HEK293 (cell line): ENCODE measurements around the gene TRPM6.
"Not testable (repeated sequence)": the region's sequence is repeated elsewhere in the genome, so short reads cannot be mapped to it uniquely, and the experiment has no call there.

Source experiments
- CTCF ChIA-PET: fragments of 350-600 bp; formaldehyde crosslinking; extraction: SDS; loops from one replicate; lab custom pipeline; 2021; ENCODE audit warnings: antibody characterized with exemption; lab: Yijun Ruan, JAX
- POLR2A ChIA-PET: fragments of 300-600 bp; formaldehyde crosslinking; extraction: SDS; loops from one replicate; lab custom pipeline; 2020; ENCODE audit warnings: antibody characterized with exemption, inconsistent platforms; lab: Yijun Ruan, JAX
- H3K27ac ChIP-seq: fragments of 200-500 bp; sonication (Bioruptor generic); 2 replicates; pipeline ENCODE4 v1.5.1; 2014; ENCODE audit warnings: low read depth, low read length, control low read depth, inconsistent platforms; ENCODE audit errors: extremely low read depth
- H3K36me3 ChIP-seq, 2 experiments: fragments of 200-500 bp in 1 of 2; sonication (Bioruptor generic) in 1 of 2; 1 replicate in 1 of 2; 2 replicates in 1 of 2; pipeline ENCODE4 v1.5.1; 2014 to 2017; ENCODE audit warnings: inconsistent platforms in 2 of 2, low read length in 2 of 2; ENCODE audit not compliant: control insufficient read depth in 2 of 2, insufficient read depth in 1 of 2
- H3K4me1 ChIP-seq: fragments of 200-500 bp; sonication (Bioruptor generic); 2 replicates; pipeline ENCODE4 v1.5.1; 2014; ENCODE audit warnings: mild to moderate bottlenecking, low read length, inconsistent platforms; ENCODE audit not compliant: control insufficient read depth, insufficient read depth
- H3K4me3 ChIP-seq: 2 replicates; pipeline ENCODE4 v1.5.1; 2011; ENCODE audit warnings: low read depth, mild to moderate bottlenecking, control low read depth, low read length, moderate library complexity
- H3K9me3 ChIP-seq: fragments of 200-500 bp; sonication (Bioruptor generic); 2 replicates; pipeline ENCODE4 v1.5.1; 2014; ENCODE audit warnings: low read depth, low read length, inconsistent platforms; ENCODE audit not compliant: control insufficient read depth, insufficient read depth
- BCL11B ChIP-seq: fragments of 450-650 bp; formaldehyde crosslinking; IDR thresholded peaks from 2 replicates; pipeline ENCODE4 v1.5.1; 2016; ENCODE audit warnings: low read depth, missing biosample characterization, missing genetic modification characterization
- KLF16 ChIP-seq: fragments of 450-650 bp; formaldehyde crosslinking; IDR thresholded peaks from 2 replicates; pipeline ENCODE4 v1.5.1; 2017; ENCODE audit warnings: missing biosample characterization, missing genetic modification characterization
- SCRT1 ChIP-seq: fragments of 450-650 bp; formaldehyde crosslinking; IDR thresholded peaks from 2 replicates; pipeline ENCODE4 v1.5.1; 2016; ENCODE audit warnings: missing biosample characterization, missing genetic modification characterization, borderline replicate concordance
- SCRT2 ChIP-seq: fragments of 450-650 bp; formaldehyde crosslinking; IDR thresholded peaks from 2 replicates; pipeline ENCODE4 v1.5.1; 2016; ENCODE audit warnings: missing biosample characterization, missing genetic modification characterization
- ZBTB7A ChIP-seq: fragments of 450-650 bp; formaldehyde crosslinking; IDR thresholded peaks from 2 replicates; pipeline ENCODE4 v1.5.1; 2016; ENCODE audit warnings: low read depth, missing biosample characterization, missing genetic modification characterization
- ZFHX2 ChIP-seq: fragments of 450-650 bp; formaldehyde crosslinking; conservative IDR thresholded peaks from 2 replicates; pipeline ENCODE4 v1.5.1; 2016; ENCODE audit warnings: missing biosample characterization, missing genetic modification characterization
- ZNF121 ChIP-seq: fragments of 450-650 bp; formaldehyde crosslinking; IDR thresholded peaks from 2 replicates; pipeline ENCODE4 v1.5.1; 2016; ENCODE audit warnings: missing biosample characterization, missing genetic modification characterization
- ZNF16 ChIP-seq: fragments of 450-650 bp; formaldehyde crosslinking; IDR thresholded peaks from 2 replicates; pipeline ENCODE4 v1.5.1; 2016; ENCODE audit warnings: low read depth, missing biosample characterization, missing genetic modification characterization
- ZNF19 ChIP-seq: fragments of 450-650 bp; formaldehyde crosslinking; IDR thresholded peaks from 2 replicates; pipeline ENCODE4; 2016; ENCODE audit warnings: missing biosample characterization, missing genetic modification characterization, low read depth
- ZNF354C ChIP-seq: fragments of 450-650 bp; formaldehyde crosslinking; IDR thresholded peaks from 2 replicates; pipeline ENCODE4 v1.5.1; 2016; ENCODE audit warnings: missing biosample characterization, missing genetic modification characterization, low read depth, borderline replicate concordance
- ZNF404 ChIP-seq: fragments of 450-650 bp; formaldehyde crosslinking; IDR thresholded peaks from 2 replicates; pipeline ENCODE4 v1.5.1; 2017; ENCODE audit warnings: missing biosample characterization, missing genetic modification characterization
- ZNF473 ChIP-seq: fragments of 450-650 bp; formaldehyde crosslinking; IDR thresholded peaks from 2 replicates; pipeline ENCODE4 v1.5.1; 2017; ENCODE audit warnings: missing biosample characterization, missing genetic modification characterization
- ZNF488 ChIP-seq: fragments of 450-650 bp; formaldehyde crosslinking; IDR thresholded peaks from 2 replicates; pipeline ENCODE4 v1.5.1; 2016; ENCODE audit warnings: missing biosample characterization, missing genetic modification characterization
- ZNF510 ChIP-seq: fragments of 450-650 bp; formaldehyde crosslinking; IDR thresholded peaks from 2 replicates; pipeline ENCODE4 v1.5.1; 2018; ENCODE audit warnings: mild to moderate bottlenecking, missing genetic modification characterization, missing biosample characterization; ENCODE audit not compliant: insufficient replicate concordance
- ZNF558 ChIP-seq: fragments of 450-650 bp; formaldehyde crosslinking; IDR thresholded peaks from 2 replicates; pipeline ENCODE4 v1.5.1; 2016; ENCODE audit warnings: missing biosample characterization, missing genetic modification characterization
- ZNF623 ChIP-seq: fragments of 450-650 bp; formaldehyde crosslinking; IDR thresholded peaks from 2 replicates; pipeline ENCODE4 v1.5.1; 2016; ENCODE audit warnings: missing biosample characterization, missing genetic modification characterization
- ZNF624 ChIP-seq: fragments of 450-650 bp; formaldehyde crosslinking; IDR thresholded peaks from 2 replicates; pipeline ENCODE4 v1.5.1; 2017; ENCODE audit warnings: missing biosample characterization, missing genetic modification characterization
- ZNF701 ChIP-seq: fragments of 450-650 bp; formaldehyde crosslinking; IDR thresholded peaks from 2 replicates; pipeline ENCODE4 v1.5.1; 2016; ENCODE audit warnings: missing biosample characterization, missing genetic modification characterization
- ZNF76 ChIP-seq: fragments of 450-650 bp; formaldehyde crosslinking; IDR thresholded peaks from 2 replicates; pipeline ENCODE4; 2016; ENCODE audit warnings: low read depth, missing biosample characterization, missing genetic modification characterization, borderline replicate concordance
- ZNF837 ChIP-seq: fragments of 450-650 bp; formaldehyde crosslinking; IDR thresholded peaks from 2 replicates; pipeline ENCODE4 v1.5.1; 2016; ENCODE audit warnings: missing biosample characterization, missing genetic modification characterization

Gene TRPM6

DNA sequence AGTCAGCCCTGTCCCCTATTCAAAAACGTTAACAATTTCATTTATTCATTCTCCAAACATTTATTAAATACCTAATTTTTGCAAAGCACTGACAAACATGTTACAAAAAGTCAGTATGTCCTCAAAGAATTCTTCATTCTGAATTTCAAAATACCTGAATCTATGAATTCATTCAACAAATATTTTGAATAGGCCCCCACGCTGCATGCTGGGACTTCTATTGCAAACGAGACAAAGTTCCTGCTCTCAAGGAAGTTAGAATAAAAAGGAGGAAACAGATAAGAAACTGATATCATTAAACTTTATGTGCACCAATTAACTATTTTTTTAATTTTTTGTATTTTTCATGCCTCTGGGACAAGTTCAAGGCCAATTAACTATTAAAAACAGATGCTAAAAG, 26.6 kb downstream of the TRPM6 start:
- POLR2A ChIA-PET = no interaction called here
- TF ChIP-seq ZNF510 (no peak), SCRT2 (tag by site-specific recombination) (no peak), ZNF624 (tag by site-specific recombination) (no peak), ZNF837 (tag by site-specific recombination) (no peak), ZNF701 (tag by site-specific recombination) (no peak), SCRT1 (tag by site-specific recombination) (no peak), ZNF473 (tag by site-specific recombination) (no peak), ZNF404 (tag by site-specific recombination) (no peak)
- TF ChIP-seq, all 188 proteins: peak for 0
- CTCF ChIA-PET = interaction anchor here (0.7 to 1.1 kb wide), 2 partner anchors 88 to 434 kb away, joined by 3 read pairs; no protein-coding TSS in a partner anchor
- no peaks in the 10 kb centered on the region for H3K36me3 ChIP-seq
- H3K9me3 ChIP-seq = no peaks in the 10 kb centered on the region
- H3K4me3 ChIP-seq = no peak overlapping the region
- H3K27ac ChIP-seq = no peak overlapping the region
- H3K4me1 ChIP-seq = no peaks in the 10 kb centered on the region

DNA sequence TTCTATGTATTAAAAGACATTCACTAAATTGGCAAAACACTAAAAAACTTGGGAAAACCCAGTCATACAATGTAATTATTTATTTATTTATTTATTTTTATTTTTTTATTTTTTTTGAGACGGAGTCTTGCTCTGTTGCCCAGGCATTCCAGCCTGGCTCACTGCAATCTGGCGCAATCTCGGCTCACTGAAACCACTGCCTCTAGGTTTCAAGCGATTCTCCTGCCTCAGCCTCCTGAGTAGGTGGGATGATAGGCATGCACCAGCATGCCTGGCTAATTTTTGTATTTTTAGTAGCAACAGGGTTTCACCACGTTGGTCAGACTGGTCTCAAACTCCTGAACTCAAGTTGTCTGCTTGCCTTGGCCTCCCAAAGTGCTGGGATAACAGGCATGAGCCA, 27.5 kb downstream of the TRPM6 start:
- H3K9me3 ChIP-seq, H3K4me1 ChIP-seq, H3K27ac ChIP-seq, POLR2A ChIA-PET, H3K4me3 ChIP-seq, H3K36me3 ChIP-seq: not testable (repeated sequence)
- CTCF ChIA-PET = interaction anchor here (0.5 to 0.7 kb wide), 2 partner anchors 25 to 1281 kb away, joined by 3 read pairs; no protein-coding TSS in a partner anchor

GRCh38 chr9:74859786-74860185, 27.9 kb downstream of the TRPM6 start:
- H3K36me3 ChIP-seq = no peaks in the 10 kb centered on the region
- no peak overlapping the region for H3K27ac ChIP-seq
- no peak overlapping the region for H3K4me3 ChIP-seq
- H3K4me1 ChIP-seq = no peaks in the 10 kb centered on the region
- H3K9me3 ChIP-seq = no peaks in the 10 kb centered on the region
- POLR2A ChIA-PET = interaction anchor here (0.7 kb wide), 1 partner anchor 256 kb away, joined by 3 read pairs; no protein-coding TSS in a partner anchor
- no peak for TF ChIP-seq ZNF76 (tag by site-specific recombination)
- no peak for TF ChIP-seq ZNF19 (tag by site-specific recombination)
- TF ChIP-seq ZNF354C (tag by site-specific recombination) = no peak
- no peak for TF ChIP-seq ZFHX2 (tag by site-specific recombination)
- no peak for TF ChIP-seq ZBTB7A (tag by site-specific recombination)
- CTCF ChIA-PET = interaction anchor here (0.5 to 0.7 kb wide), 2 partner anchors 25 to 1281 kb away, joined by 3 read pairs; no protein-coding TSS in a partner anchor

GRCh38 chr9:74858751-74859414, 28.8 kb downstream of the TRPM6 start:
- Histone ChIP-seq H3K4me3 (no peak overlapping the region), H3K27ac (no peak overlapping the region), H3K36me3 (no peaks in the 10 kb centered on the region), H3K9me3 (no peaks in the 10 kb centered on the region), H3K4me1 (no peaks in the 10 kb centered on the region)
- POLR2A ChIA-PET = interaction anchor here (0.7 kb wide), 1 partner anchor 255 kb away, joined by 3 read pairs; no protein-coding TSS in a partner anchor
- TF ChIP-seq BCL11B (tag by site-specific recombination) = no peak
- no peak for TF ChIP-seq ZNF558 (tag by site-specific recombination)
- TF ChIP-seq, all 188 proteins: peak for 0
- CTCF ChIA-PET = no interaction called here

GRCh38 chr9:74856989-74857388, 30.7 kb downstream of the TRPM6 start:
- ChIA-PET CTCF (no interaction called here), POLR2A (no interaction called here)
- TF ChIP-seq ZNF623 (tag by site-specific recombination) (no peak), ZNF16 (no peak), ZNF488 (tag by site-specific recombination) (no peak), ZNF121 (tag by site-specific recombination) (no peak), KLF16 (no peak)
- Histone ChIP-seq H3K9me3 (no peaks in the 10 kb centered on the region), H3K4me1 (no peaks in the 10 kb centered on the region), H3K27ac (no peak overlapping the region), H3K36me3 (no peaks in the 10 kb centered on the region), H3K4me3 (no peak overlapping the region)
